Neural progenitor cell (in vitro differentiated cells): Measurements from ENCODE around the gene AIF1.

Source experiments
- CTCF ChIP-seq: fragments of 200-600 bp; sonication (generic); IDR thresholded peaks from 2 replicates; pipeline ENCODE4 v1.5.1; 2017; ENCODE audit warnings: antibody characterized with exemption, mild to moderate bottlenecking
- EZH2phosphoT487 ChIP-seq: fragments of 200-600 bp; sonication (generic); IDR thresholded peaks from 2 replicates; pipeline ENCODE4 v1.6.1; 2017; ENCODE audit warnings: antibody characterized with exemption

GRCh38 chr6:31636698-31637596 is 21.9 kb downstream of the AIF1 start:
- TF ChIP-seq EZH2phosphoT487 (no peak), CTCF (no peak)
